Nephron progenitor cell (in vitro differentiated cells): ENCODE measurements around the gene NTMT1.
A peak's percentile ranks its signal among the peaks of the same experiment; 100 is the strongest.
"Not testable (repeated sequence)": the region's sequence is repeated elsewhere in the genome, so short reads cannot be mapped to it uniquely, and the experiment has no call there.

Source experiments
- DNase-seq: peaks from one replicate; pipeline ENCODE4 v3.0.0; 2021
- H3K27ac Mint-ChIP-seq: 2 replicates; pipeline ENCODE4 v1.8.0; 2021; ENCODE audit warnings: mild to moderate bottlenecking, moderate library complexity, mixed read lengths
- H3K27me3 Mint-ChIP-seq: 2 replicates; pipeline ENCODE4 v1.8.0; 2021; ENCODE audit warnings: mild to moderate bottlenecking, low read depth, mixed read lengths; ENCODE audit not compliant: poor library complexity
- H3K36me3 Mint-ChIP-seq: 2 replicates; pipeline ENCODE4 v1.8.0; 2021; ENCODE audit warnings: low read depth, mixed read lengths
- H3K4me1 Mint-ChIP-seq: 2 replicates; pipeline ENCODE4 v1.8.0; 2021; ENCODE audit warnings: mixed read lengths
- H3K4me3 Mint-ChIP-seq: 2 replicates; pipeline ENCODE4 v1.8.0; 2021; ENCODE audit warnings: mild to moderate bottlenecking, moderate library complexity, mixed read lengths
- H3K9me3 Mint-ChIP-seq: 2 replicates; pipeline ENCODE4 v1.8.0; 2021; ENCODE audit warnings: mild to moderate bottlenecking, moderate library complexity, mixed read lengths
- TF ChIP-seq, protein P1 (sequence below): fragments of 200-600 bp; sonication (generic); IDR thresholded peaks from 2 replicates; pipeline ENCODE4 v1.5.0; 2021; ENCODE audit warnings: antibody characterized with exemption

NTMT1 gene

DNA sequence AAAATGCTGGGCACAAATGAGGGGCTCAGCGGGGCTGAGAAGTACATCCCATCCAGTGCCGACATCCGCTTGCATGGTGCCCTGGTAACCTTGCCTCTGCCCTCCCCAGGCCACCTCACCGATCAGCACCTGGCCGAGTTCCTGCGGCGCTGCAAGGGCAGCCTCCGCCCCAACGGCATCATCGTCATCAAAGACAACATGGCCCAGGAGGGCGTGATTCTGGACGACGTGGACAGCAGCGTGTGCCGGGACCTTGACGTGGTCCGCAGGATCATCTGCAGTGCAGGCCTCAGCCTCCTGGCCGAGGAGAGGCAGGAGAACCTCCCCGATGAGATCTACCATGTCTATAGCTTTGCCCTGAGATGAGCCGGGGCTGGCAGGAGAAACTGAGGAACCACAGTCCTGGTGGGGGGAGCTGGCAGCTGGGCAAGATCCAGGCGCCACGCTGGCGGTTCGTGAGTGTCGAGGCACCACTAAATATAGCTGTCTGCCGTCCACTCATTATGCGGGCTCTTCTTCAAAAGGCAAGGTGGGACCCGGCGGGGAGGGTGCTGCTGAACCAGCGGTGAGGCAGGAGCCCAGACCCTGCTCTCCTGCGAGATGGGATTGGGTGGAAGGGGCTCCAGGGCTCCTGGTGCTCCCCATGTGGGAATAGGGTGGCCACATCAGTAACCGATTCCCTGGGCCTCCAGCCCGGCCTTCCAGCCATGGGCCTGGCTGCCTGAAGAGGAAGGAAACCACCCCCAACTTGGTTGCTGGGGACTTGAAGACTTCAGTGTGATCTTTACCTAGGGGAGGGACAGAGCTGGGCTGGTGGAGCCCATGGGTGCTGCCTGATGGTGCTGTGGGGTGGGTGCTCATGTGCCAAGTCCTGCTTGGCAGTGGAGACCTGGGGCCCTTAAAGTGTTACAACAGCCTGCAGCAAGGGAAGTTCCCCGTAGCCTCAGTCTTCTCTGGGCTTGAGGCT is 9.4 kb downstream of the NTMT1 start:
- H3K4me3 Mint-ChIP-seq = no peak overlapping the region
- H3K4me1 Mint-ChIP-seq = peaks cover 29% of the 10 kb centered on the region
- no peaks in the 10 kb centered on the region for H3K9me3 Mint-ChIP-seq
- H3K27ac Mint-ChIP-seq = no peak overlapping the region
- H3K27me3 Mint-ChIP-seq = no peaks in the 10 kb centered on the region
- TF ChIP-seq, protein P1, sequence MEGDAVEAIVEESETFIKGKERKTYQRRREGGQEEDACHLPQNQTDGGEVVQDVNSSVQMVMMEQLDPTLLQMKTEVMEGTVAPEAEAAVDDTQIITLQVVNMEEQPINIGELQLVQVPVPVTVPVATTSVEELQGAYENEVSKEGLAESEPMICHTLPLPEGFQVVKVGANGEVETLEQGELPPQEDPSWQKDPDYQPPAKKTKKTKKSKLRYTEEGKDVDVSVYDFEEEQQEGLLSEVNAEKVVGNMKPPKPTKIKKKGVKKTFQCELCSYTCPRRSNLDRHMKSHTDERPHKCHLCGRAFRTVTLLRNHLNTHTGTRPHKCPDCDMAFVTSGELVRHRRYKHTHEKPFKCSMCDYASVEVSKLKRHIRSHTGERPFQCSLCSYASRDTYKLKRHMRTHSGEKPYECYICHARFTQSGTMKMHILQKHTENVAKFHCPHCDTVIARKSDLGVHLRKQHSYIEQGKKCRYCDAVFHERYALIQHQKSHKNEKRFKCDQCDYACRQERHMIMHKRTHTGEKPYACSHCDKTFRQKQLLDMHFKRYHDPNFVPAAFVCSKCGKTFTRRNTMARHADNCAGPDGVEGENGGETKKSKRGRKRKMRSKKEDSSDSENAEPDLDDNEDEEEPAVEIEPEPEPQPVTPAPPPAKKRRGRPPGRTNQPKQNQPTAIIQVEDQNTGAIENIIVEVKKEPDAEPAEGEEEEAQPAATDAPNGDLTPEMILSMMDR = no peak
- peaks cover 35% of the 10 kb centered on the region for H3K36me3 Mint-ChIP-seq
- DNase-seq = no peak

DNA sequence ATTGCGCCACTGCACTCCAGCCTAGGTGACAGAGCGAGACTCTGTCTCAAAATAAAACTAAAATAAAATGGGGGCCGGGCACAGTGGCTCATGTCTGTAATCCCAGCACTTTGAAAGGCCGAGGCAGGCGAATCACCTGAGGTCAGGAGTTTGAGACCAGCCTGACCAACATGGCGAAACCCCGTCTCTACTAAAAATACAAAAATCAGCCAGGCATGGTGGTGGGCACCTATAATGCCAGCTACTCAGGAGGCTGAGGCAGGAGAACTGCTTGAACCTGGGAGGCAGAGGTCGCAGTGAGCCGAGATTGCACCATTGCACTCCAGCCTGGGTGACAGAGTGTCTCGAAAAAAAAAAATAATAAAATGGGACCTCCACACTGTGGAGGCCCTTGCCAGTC is 10.4 kb downstream of the NTMT1 start:
- H3K27ac Mint-ChIP-seq, DNase-seq, H3K9me3 Mint-ChIP-seq, H3K27me3 Mint-ChIP-seq, H3K4me3 Mint-ChIP-seq: not testable (repeated sequence)
- peaks cover 35% of the 10 kb centered on the region for H3K36me3 Mint-ChIP-seq
- H3K4me1 Mint-ChIP-seq = peaks cover 29% of the 10 kb centered on the region

DNA sequence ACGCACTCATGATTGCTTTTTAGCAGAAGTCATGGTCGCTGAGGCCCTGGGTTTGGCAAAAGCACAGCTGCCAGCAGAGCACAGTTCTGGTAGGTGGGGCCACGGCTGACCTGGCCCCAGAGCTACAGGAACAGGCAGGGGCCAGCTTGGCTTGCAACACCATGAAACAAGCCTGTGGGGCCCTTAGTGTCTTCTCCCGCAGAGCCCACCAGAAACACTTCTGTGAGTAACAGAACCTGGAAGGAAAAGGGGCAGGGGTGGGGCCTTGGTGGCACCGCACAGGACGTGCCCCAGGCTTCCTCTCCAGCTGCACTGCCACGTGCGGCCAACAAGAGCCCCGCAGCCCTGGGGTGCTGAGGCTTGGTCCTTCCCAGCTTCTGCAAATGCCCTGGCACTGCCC is 11.1 kb downstream of the NTMT1 start:
- Mint-ChIP-seq H3K36me3 (peaks cover 35% of the 10 kb centered on the region), H3K27ac (no peak overlapping the region), H3K4me3 (no peak overlapping the region), H3K9me3 (no peaks in the 10 kb centered on the region), H3K27me3 (no peaks in the 10 kb centered on the region), H3K4me1 (peaks cover 24% of the 10 kb centered on the region)
- no peak for DNase-seq
- TF ChIP-seq, protein P1 = no peak

DNA sequence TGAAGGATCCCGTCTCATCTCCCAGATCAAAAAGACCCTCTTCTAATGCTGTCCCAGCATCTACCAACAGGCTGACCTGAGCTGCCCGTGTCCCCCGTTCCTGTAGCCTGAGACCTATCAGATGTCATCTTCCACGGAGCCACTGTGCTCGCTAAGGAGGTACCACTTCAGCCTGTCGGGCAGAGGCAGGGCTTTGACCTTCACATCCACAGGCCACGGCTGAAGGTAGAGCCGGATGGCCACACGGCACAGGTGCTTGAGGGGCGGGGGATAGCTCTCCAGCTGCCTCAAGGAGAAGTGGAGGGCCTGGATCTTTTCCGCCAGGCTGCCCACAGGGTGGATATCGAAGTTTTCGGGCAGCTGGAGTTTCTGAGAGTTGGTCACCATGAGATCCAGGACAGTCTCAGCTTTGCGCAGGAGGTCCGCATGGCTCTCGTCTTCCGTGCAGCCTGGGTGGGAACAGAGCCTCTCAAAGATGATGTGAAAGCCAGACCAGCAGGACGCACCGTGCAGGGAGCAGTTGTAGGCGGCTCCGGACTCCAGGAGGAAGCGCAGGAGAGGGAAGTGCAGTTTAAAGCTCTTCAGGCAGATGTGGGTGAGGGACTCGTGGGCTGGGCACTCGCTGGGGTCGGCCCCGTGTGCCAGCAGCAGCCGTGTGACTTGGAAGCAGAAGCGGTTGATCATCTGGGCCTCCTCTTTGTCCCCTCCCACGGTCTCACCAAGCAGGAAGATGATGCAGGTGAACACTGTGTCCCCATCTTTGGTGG is 11.9 kb downstream of the NTMT1 start:
- Mint-ChIP-seq H3K27ac (peak overlapping the region; percentile 93), H3K4me3 (no peak overlapping the region), H3K9me3 (no peaks in the 10 kb centered on the region)

DNA sequence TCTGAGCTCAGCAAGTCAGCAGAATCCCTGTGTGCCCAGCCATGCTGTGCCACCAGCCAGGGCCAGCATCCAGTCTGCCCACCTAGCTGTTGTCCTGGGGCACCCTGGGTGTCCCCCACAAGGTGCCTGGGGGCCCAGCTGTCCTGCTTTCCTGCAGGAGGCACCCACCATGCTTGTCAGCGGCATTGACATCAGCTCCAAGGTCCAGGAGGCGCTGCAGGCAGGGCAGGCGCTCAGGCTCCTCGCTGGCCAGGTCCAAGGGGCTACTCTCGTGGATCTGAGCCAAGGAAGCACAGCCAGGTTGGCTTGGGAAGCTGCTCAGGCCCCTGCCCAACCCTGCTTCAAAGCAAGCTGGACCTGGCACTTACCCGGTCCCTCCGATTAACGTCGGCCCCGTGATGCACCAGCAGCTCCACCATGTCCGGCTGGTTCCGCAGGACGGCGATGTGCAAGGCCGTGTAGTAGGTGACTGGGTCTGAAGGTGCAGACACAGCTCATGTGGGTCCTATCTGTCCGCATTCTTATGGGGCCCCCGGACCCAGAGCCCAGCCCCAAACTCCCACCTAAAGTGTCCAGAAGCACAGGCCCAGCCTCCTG is 13.2 kb downstream of the NTMT1 start:
- Mint-ChIP-seq H3K27ac (no peak overlapping the region), H3K4me1 (peaks cover 24% of the 10 kb centered on the region), H3K9me3 (no peaks in the 10 kb centered on the region), H3K27me3 (no peaks in the 10 kb centered on the region), H3K36me3 (peaks cover 25% of the 10 kb centered on the region), H3K4me3 (no peak overlapping the region)
- DNase-seq = no peak
- TF ChIP-seq, protein P1 = no peak

More for the DNA sequence above, 11.9 kb downstream of the NTMT1 start:
- Mint-ChIP-seq H3K4me1 (peaks cover 22% of the 10 kb centered on the region), H3K36me3 (peaks cover 29% of the 10 kb centered on the region), H3K27me3 (no peaks in the 10 kb centered on the region)
- no peak for DNase-seq
- TF ChIP-seq, protein P1 = no peak

DNA sequence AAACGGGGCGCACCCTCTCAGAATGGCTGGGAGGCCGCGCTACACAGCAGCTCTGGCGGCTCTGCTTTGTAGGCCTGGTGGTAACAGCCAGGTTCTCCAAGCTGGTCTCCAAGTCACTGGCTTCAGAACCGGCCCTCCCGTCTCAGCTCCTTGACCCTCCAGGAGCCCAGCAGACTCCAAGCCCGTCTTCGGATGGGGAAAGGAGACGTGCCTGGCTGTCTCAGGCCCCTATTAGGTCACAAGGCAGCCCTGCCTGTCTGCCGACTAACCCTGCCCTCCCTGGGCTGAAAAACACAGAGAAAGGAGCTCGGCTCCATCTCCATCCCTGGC is 13.8 kb downstream of the NTMT1 start:
- H3K9me3 Mint-ChIP-seq = no peaks in the 10 kb centered on the region
- no peak for DNase-seq
- TF ChIP-seq, protein P1 = no peak
- H3K36me3 Mint-ChIP-seq = peaks cover 23% of the 10 kb centered on the region
- H3K4me3 Mint-ChIP-seq = peak overlapping the region; percentile 88
- no peak overlapping the region for H3K27ac Mint-ChIP-seq
- no peaks in the 10 kb centered on the region for H3K27me3 Mint-ChIP-seq
- peaks cover 29% of the 10 kb centered on the region for H3K4me1 Mint-ChIP-seq
